ENCODE data around the gene STX4.

STX4 gene

DNA sequence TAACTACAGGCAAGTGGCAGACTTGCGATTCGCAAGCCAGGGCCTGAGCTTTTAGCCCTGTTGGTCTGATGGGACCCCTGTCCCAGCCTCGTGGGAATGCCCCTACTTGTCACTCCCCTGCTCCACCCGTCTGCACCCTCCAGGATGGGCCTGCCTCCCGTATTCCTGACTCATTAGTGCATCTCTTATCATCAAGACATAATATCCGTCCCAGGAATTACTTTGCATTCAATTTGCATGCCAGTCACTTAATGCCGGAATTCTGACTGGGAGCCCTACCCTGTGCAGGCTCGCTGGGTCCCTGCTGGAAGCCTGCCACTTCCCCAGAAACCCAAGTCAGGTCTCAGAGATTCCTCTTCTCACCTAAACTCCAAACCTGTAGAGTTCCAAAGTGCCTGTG lies 52.1 kb downstream of the STX4 start:
- no peak for DNase-seq

DNA sequence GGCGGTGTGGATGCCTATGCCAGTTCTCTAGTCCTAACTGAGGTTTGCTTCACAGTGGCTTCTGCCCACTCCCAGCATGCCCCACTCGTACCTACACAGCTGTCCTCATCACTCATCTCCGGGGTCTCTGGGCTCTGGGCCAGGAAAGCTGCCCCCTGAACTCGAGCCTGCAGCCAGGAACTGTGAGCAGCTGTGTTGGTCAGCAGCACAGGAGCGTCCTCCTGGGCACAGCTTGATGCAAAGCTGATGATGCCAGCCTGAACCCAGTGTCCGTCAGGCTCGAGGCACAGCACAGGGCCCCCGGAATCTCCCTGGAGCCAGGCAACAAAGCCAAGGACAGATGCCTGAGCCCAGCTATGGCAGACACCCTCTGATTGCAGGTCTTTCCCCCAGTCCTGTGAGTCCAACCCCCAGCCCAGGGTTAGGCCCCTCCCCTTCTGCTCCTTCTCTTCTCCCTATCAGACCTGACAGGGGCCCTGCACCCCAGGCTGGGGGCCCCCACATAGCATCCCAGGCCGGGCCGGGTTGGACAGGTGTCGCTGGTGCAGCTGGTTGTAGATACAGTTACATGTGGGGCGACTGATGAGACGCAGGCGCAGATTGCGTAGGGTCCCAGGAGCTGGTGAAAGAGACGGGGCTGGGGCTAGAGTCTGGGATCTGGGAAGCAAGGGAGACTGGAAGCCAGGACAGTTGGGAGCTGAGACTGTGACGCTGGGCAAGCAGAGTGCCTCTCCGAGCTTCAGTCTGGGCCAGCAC lies 52.7 kb downstream of the STX4 start:
- DNase-seq: no peak

DNA sequence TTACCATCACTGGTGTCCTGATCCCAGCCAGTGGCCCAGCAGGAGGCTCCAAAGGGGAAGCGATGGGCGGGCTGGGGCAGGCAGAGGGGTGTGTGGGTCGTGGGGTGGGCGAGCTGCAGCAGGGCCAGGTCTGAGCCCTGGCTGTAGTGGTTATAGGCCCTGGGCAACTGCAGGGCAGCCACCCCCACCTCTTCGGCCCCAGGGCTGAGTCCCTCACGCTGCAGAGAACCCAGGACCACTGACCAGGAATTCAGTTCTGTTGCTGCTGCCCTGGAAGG lies 53.2 kb downstream of the STX4 start:
- DNase-seq: no peak

DNA sequence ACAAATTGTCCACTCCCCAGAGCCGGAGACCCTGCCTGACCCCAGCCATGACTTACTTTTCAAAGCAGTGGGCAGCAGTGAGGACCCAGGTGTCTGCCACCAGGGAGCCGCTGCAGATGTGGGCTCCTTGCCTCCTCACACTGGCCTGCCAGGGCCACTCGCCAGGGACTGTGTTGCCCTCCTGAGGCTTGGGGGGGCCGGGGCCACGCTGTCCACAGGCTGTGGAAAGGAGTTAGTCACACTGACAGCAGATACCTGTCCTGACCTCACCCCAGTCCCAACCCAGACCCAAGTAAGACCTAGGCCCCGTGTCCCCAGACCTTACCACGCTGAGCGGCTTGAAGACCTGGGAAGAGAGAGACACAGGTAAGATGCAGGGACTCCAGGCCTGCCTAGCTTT lies 54.1 kb downstream of the STX4 start:
- no peak for DNase-seq

DNA sequence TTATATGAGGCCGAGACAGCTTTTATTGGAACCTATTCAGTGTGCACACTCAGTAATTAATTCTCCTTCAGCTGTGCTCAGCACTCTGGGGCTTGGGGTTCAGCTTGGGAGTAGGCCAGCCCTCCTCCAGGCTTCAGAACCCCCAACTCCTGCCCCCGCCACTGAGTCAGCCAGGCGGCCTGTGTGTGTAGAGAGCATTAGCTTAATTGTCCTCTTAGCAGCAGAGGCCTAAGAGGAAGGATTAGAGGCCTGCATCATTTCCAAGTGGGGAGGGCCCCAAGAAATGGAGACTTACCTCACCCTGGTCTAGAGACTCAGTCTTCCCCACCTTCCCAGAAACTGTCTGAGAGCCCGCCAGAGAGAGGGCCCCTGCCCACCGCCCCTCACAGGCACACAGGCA lies 54.6 kb downstream of the STX4 start:
- no peak for DNase-seq

DNA sequence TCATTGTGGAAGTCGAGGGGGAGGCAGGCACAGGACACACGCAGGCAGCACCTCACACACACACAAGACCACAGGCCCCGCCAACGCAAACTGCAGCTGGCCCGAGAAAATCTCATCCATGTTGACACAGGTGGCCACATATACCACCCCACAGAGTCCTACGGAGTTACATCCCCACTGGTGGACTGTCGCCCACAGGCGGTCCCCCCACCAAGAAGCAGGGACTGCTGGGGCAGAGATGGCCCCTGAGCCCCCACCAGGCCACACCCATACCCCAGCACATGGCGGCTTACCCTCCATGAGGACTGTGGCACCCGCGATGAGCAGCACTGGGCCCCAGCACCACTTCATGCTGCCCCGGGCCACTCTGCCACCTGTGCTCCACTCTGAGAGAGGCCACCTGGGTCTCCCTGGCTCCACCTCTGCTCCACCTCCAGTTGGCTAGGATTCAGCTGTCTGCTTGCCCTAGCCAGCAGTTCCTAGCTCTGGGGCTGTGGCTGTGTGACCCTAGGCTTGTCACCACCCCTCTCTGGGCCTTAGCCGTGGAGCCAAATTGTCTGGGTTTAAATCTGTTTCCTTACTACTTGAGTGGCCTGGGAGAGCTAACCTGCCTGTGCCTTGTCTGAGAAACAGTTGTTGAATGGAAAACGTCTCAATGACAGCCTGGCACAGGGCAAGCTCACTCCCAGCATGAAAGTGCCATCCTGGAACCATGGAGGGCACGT lies 55.3 kb downstream of the STX4 start, which contains the start of gene PRSS53:
Gene PRSS53, minus strand, starts transcription at position 485 of the 725 bp plus-strand sequence. Its CDS starts 134 bp downstream, at position 351.
- DNase-seq: no peak

DNA sequence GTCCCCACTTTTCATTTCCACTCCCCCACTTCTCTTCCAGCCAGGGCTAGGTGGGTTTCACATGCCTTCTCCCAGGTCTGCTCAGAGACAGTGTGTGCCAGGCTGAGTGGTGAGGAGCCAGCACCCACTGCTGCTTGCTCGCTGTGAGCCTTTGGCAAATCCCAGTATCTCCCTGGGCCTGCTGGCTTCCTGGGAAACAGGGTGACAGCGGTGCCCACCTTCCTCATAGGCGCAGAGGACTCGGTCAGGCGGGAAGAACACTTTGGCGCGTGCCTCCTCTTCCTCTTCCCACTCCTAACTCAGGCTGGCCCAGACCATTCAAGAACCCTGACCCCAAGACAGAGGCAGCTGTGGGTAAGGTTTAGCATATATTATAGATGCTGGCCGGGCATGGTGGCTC lies 55.8 kb downstream of the STX4 start:
- no peak for DNase-seq

Measured in hippocampal formation (tissue), 2 donors.